ENCODE results near the gene DNLZ.
"Not testable (repeated sequence)": the region's sequence is repeated elsewhere in the genome, so short reads cannot be mapped to it uniquely, and the experiment has no call there.

The DNLZ gene

GRCh38 chr9:136322756-136323330, 40.7 kb downstream of the DNLZ start:
- H3K4me3 ChIP-seq (ENCODE audit: control insufficient read depth, low read depth, low read length): no peak overlapping the region
- DNase-seq (ENCODE audit: low read depth): no peak

GRCh38 chr9:136321561-136321960, 42.0 kb downstream of the DNLZ start:
- no peak for DNase-seq (ENCODE audit: low read depth)
- H3K4me3 ChIP-seq (ENCODE audit: control insufficient read depth, low read depth, low read length): no peak overlapping the region
- TF ChIP-seq CTCF (conservative IDR thresholded peaks at IDR 0.05; ENCODE audit: control insufficient read depth, insufficient read depth, low read depth, low read length): no peak

More at GRCh38 chr9:136322756-136323330, 40.7 kb downstream of the DNLZ start:
- TF ChIP-seq CTCF (conservative IDR thresholded peaks at IDR 0.05; ENCODE audit: control insufficient read depth, insufficient read depth, low read depth, low read length): no peak

GRCh38 chr9:136320972-136321371, 42.6 kb downstream of the DNLZ start:
- not testable (repeated sequence) for H3K4me3 ChIP-seq (ENCODE audit: control insufficient read depth, low read depth, low read length); DNase-seq (ENCODE audit: low read depth)

GRCh38 chr9:136319955-136320354, 43.6 kb downstream of the DNLZ start:
- not testable (repeated sequence) for DNase-seq (ENCODE audit: low read depth)

GRCh38 chr9:136319244-136319643, 44.3 kb downstream of the DNLZ start:
- H3K4me3 ChIP-seq (ENCODE audit: control insufficient read depth, low read depth, low read length): not testable (repeated sequence)

More at GRCh38 chr9:136319955-136320354, 43.6 kb downstream of the DNLZ start:
- H3K4me3 ChIP-seq (ENCODE audit: control insufficient read depth, low read depth, low read length): not testable (repeated sequence)

GRCh38 chr9:136318776-136319241, 44.7 kb downstream of the DNLZ start:
- DNase-seq (ENCODE audit: low read depth): no peak
- no peak overlapping the region for H3K4me3 ChIP-seq (ENCODE audit: control insufficient read depth, low read depth, low read length)
- TF ChIP-seq CTCF (conservative IDR thresholded peaks at IDR 0.05; ENCODE audit: control insufficient read depth, insufficient read depth, low read depth, low read length): no peak

More at GRCh38 chr9:136319244-136319643, 44.3 kb downstream of the DNLZ start:
- DNase-seq (ENCODE audit: low read depth): not testable (repeated sequence)

- no peak overlapping the region for H3K4me3 ChIP-seq (ENCODE audit: control insufficient read depth, low read depth, low read length)
- TF ChIP-seq CTCF (conservative IDR thresholded peaks at IDR 0.05; ENCODE audit: control insufficient read depth, insufficient read depth, low read depth, low read length): no peak
- DNase-seq (ENCODE audit: low read depth): no peak
These were observed 45.3 kb downstream of the DNLZ start for GRCh38 chr9:136318111-136318775.

GRCh38 chr9:136317695-136318094, 45.8 kb downstream of the DNLZ start:
- DNase-seq (ENCODE audit: low read depth): no peak
- no peak overlapping the region for H3K4me3 ChIP-seq (ENCODE audit: control insufficient read depth, low read depth, low read length)
- TF ChIP-seq CTCF (conservative IDR thresholded peaks at IDR 0.05; ENCODE audit: control insufficient read depth, insufficient read depth, low read depth, low read length): no peak
